Measurements from ENCODE around the gene ZIC1.

GRCh38 chr3:147397875-147398812 is 11.0 kb upstream of the ZIC1 start:
- TF ChIP-seq CTCF (conservative IDR thresholded peaks at IDR 0.05): no peak
- TF ChIP-seq ZFX (IDR thresholded peaks at IDR 0.05): no peak
